GM19395 (cell line): ENCODE results near the gene RAB11FIP4.

Source experiments
- ATAC-seq: cut with Tn5 transposase; IDR thresholded peaks from one replicate; pipeline ENCODE4 v1.9.1; 2021; ENCODE audit warnings: mild to moderate bottlenecking, moderate library complexity; ENCODE audit not compliant: unreplicated experiment

Gene RAB11FIP4

GRCh38 chr17:31495022-31495885 lies 103.8 kb downstream of the RAB11FIP4 start:
- ATAC-seq, result no peak

GRCh38 chr17:31496097-31496496 lies 104.6 kb downstream of the RAB11FIP4 start:
- ATAC-seq, result no peak

- no peak for ATAC-seq
Measured at GRCh38 chr17:31496601-31497000, 105.1 kb downstream of the RAB11FIP4 start.

GRCh38 chr17:31497431-31497830 lies 106.0 kb downstream of the RAB11FIP4 start:
- no peak for ATAC-seq

- ATAC-seq, result no peak
Measured at GRCh38 chr17:31497994-31498826, 106.7 kb downstream of the RAB11FIP4 start.

- no peak for ATAC-seq
Measured at GRCh38 chr17:31499771-31500554, 108.5 kb downstream of the RAB11FIP4 start.

GRCh38 chr17:31506517-31506916 lies 115.0 kb downstream of the RAB11FIP4 start:
- no peak for ATAC-seq

GRCh38 chr17:31508288-31509094 lies 117.0 kb downstream of the RAB11FIP4 start:
- ATAC-seq, result peak; percentile 80

GRCh38 chr17:31509095-31509804 lies 117.8 kb downstream of the RAB11FIP4 start:
- peak; percentile 31 for ATAC-seq

- no peak for ATAC-seq
Measured at GRCh38 chr17:31509805-31510177, 118.3 kb downstream of the RAB11FIP4 start.

- no peak for ATAC-seq
Measured at GRCh38 chr17:31510308-31511194, 119.1 kb downstream of the RAB11FIP4 start.

GRCh38 chr17:31511195-31511578 lies 119.7 kb downstream of the RAB11FIP4 start:
- ATAC-seq, result no peak

GRCh38 chr17:31511580-31511979 lies 120.1 kb downstream of the RAB11FIP4 start:
- no peak for ATAC-seq

GRCh38 chr17:31512104-31512740 lies 120.7 kb downstream of the RAB11FIP4 start:
- ATAC-seq, result no peak

GRCh38 chr17:31512796-31513195 lies 121.3 kb downstream of the RAB11FIP4 start:
- ATAC-seq, result no peak

GRCh38 chr17:31513731-31514427 lies 122.4 kb downstream of the RAB11FIP4 start:
- no peak for ATAC-seq

- ATAC-seq, result no peak
Measured at GRCh38 chr17:31515267-31515666, 123.8 kb downstream of the RAB11FIP4 start.

- ATAC-seq, result no peak
Measured at GRCh38 chr17:31517524-31517923, 126.0 kb downstream of the RAB11FIP4 start.
